SK-N-SH treated with all-trans-retinoic acid at 6 μM for 48 hours (cell line): Measurements from ENCODE around the gene LAIR1.

Source experiments
- ATAC-seq: fragments of 200-7000 bp; cut with Tn5 transposase; 3 replicates; pipeline ENCODE4 v1.9.1; 2020; ENCODE audit warnings: mild to moderate bottlenecking, moderate library complexity
- ARNTL ChIP-seq: fragments of 450-650 bp; formaldehyde crosslinking; IDR thresholded peaks from 2 replicates; pipeline ENCODE4 v1.5.0; 2020; ENCODE audit warnings: low read depth, mild to moderate bottlenecking, moderate library complexity, borderline replicate concordance
- BACH2 ChIP-seq: fragments of 250-450 bp; sonication (Bioruptor Pico); IDR thresholded peaks from 2 replicates; pipeline ENCODE4 v1.9.0; 2021; ENCODE audit warnings: mild to moderate bottlenecking, borderline replicate concordance
- CSDC2 ChIP-seq: fragments of 250-450 bp; sonication (Bioruptor Pico); IDR thresholded peaks from 2 replicates; pipeline ENCODE4 v1.5.0; 2020; ENCODE audit warnings: mild to moderate bottlenecking, moderate library complexity
- ESRRG ChIP-seq: fragments of 250-450 bp; sonication (Bioruptor Pico); IDR thresholded peaks from 2 replicates; pipeline ENCODE4 v1.6.1; 2021; ENCODE audit warnings: mild to moderate bottlenecking
- GLIS3 ChIP-seq: fragments of 250-450 bp; sonication (Bioruptor Pico); IDR thresholded peaks from 2 replicates; pipeline ENCODE4 v1.5.0; 2020; ENCODE audit warnings: mild to moderate bottlenecking, moderate library complexity
- ISL1 ChIP-seq: fragments of 250-450 bp; sonication (Bioruptor Pico); IDR thresholded peaks from 2 replicates; pipeline ENCODE4 v2.1.2; 2022; ENCODE audit warnings: mild to moderate bottlenecking, moderate library complexity
- OSR1 ChIP-seq: fragments of 250-450 bp; sonication (Bioruptor Pico); IDR thresholded peaks from 2 replicates; pipeline ENCODE4 v1.8.0; 2022; ENCODE audit warnings: moderate library complexity, mild to moderate bottlenecking, inconsistent platforms
- PPARA ChIP-seq: fragments of 250-450 bp; sonication (Bioruptor Pico); IDR thresholded peaks from 2 replicates; pipeline ENCODE4 v1.5.0; 2020; ENCODE audit warnings: mild to moderate bottlenecking, borderline replicate concordance
- RARB ChIP-seq: fragments of 250-450 bp; sonication (Bioruptor Pico); IDR thresholded peaks from 2 replicates; pipeline ENCODE4 v1.8.0; 2021; ENCODE audit warnings: mild to moderate bottlenecking, moderate library complexity
- SNAI2 ChIP-seq: fragments of 250-450 bp; sonication (Bioruptor Pico); IDR thresholded peaks from 2 replicates; pipeline ENCODE4 v1.5.0; 2020; ENCODE audit warnings: mild to moderate bottlenecking, moderate library complexity
- TCF4 ChIP-seq: fragments of 250-450 bp; sonication (Bioruptor Pico); IDR thresholded peaks from 2 replicates; pipeline ENCODE4 v1.8.0; 2021; ENCODE audit warnings: mild to moderate bottlenecking, moderate library complexity, borderline replicate concordance
- TOX ChIP-seq: fragments of 250-450 bp; sonication (Bioruptor Pico); IDR thresholded peaks from 2 replicates; pipeline ENCODE4 v1.8.0; 2021; ENCODE audit warnings: mild to moderate bottlenecking, moderate library complexity, borderline replicate concordance
- ZC3H10 ChIP-seq: fragments of 250-450 bp; sonication (Bioruptor Pico); IDR thresholded peaks from 2 replicates; pipeline ENCODE4 v1.5.1; 2021; ENCODE audit warnings: mild to moderate bottlenecking, moderate library complexity
- ZFP30 ChIP-seq: fragments of 450-650 bp; formaldehyde crosslinking; IDR thresholded peaks from 2 replicates; pipeline ENCODE4 v1.5.0; 2022; ENCODE audit warnings: mild to moderate bottlenecking, moderate library complexity
- ZNF565 ChIP-seq: fragments of 450-650 bp; formaldehyde crosslinking; conservative IDR thresholded peaks from 2 replicates; pipeline ENCODE4 v1.5.0; 2020; ENCODE audit warnings: low read depth, mild to moderate bottlenecking, moderate library complexity
- ZNF70 ChIP-seq: fragments of 450-650 bp; formaldehyde crosslinking; IDR thresholded peaks from 2 replicates; pipeline ENCODE4 v1.5.0; 2020; ENCODE audit warnings: mild to moderate bottlenecking, moderate library complexity
- ZNF8 ChIP-seq: fragments of 450-650 bp; formaldehyde crosslinking; IDR thresholded peaks from 2 replicates; pipeline ENCODE4 v1.5.0; 2020; ENCODE audit warnings: mild to moderate bottlenecking, moderate library complexity
- TF ChIP-seq, protein P1 (sequence below): fragments of 250-450 bp; sonication (Bioruptor Pico); IDR thresholded peaks from 2 replicates; pipeline ENCODE4 v1.5.1; 2021; ENCODE audit warnings: mild to moderate bottlenecking, moderate library complexity
- TF ChIP-seq, protein P2 (sequence below): fragments of 250-450 bp; sonication (Bioruptor Pico); IDR thresholded peaks from 2 replicates; pipeline ENCODE4 v1.5.1; 2020; ENCODE audit warnings: low read depth, mild to moderate bottlenecking, moderate library complexity
- TF ChIP-seq, protein P3 (sequence below): fragments of 250-450 bp; sonication (Bioruptor Pico); IDR thresholded peaks from 2 replicates; pipeline ENCODE4 v1.8.0; 2020; ENCODE audit warnings: mild to moderate bottlenecking, moderate library complexity, borderline replicate concordance
- TF ChIP-seq, protein P4 (sequence below): fragments of 250-450 bp; sonication (Bioruptor Pico); IDR thresholded peaks from 2 replicates; pipeline ENCODE4 v1.5.0; 2020; ENCODE audit warnings: mild to moderate bottlenecking, moderate library complexity

LAIR1 gene

DNA sequence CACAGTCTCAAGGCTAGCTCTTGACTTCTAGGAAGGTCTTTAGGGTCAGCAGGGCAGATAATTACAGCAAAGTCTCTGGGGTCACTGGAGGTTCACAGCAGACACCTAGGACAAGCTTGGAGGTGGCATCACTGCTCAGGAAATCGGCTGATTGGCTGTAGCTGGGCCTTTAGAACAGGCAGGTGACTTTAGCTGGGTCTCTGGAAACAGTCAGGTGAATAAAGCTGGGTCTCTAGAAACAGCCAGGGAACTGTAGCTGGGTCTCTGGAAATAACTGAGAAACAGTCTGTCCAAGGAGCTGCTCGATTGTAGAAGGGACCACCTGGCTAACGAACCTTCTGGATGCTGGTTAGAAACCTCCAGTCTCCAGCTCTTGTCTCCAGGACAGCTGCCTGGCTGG lies 10.0 kb downstream of the LAIR1 start:
- no peak for ATAC-seq

DNA sequence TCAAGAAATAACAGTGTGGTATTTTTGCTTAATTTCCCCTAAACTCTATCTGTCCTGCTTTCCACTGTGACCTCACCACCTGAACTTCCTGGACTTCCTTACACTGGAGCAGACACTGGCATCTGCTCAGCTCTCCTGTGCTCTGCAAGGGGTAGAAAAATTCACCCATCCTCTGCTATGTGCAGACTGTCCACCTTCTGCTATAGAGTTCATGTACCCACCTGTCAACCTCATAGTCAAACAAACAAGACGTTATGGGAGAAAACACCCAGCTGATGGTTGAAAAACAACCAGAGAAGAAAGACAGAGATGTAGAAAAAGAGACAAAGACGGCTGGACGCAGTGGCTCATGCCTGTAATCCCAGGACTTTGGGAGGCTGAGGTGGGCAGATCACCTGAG lies 12.2 kb downstream of the LAIR1 start:
- no peak for ATAC-seq
- TF ChIP-seq, protein P1, sequence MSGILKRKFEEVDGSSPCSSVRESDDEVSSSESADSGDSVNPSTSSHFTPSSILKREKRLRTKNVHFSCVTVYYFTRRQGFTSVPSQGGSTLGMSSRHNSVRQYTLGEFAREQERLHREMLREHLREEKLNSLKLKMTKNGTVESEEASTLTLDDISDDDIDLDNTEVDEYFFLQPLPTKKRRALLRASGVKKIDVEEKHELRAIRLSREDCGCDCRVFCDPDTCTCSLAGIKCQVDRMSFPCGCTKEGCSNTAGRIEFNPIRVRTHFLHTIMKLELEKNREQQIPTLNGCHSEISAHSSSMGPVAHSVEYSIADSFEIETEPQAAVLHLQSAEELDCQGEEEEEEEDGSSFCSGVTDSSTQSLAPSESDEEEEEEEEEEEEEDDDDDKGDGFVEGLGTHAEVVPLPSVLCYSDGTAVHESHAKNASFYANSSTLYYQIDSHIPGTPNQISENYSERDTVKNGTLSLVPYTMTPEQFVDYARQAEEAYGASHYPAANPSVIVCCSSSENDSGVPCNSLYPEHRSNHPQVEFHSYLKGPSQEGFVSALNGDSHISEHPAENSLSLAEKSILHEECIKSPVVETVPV, result no peak

More for the DNA sequence above, 10.0 kb downstream of the LAIR1 start:
- no peak for TF ChIP-seq TCF4 (CRISPR knock-in tag)
- TF ChIP-seq, protein P2, sequence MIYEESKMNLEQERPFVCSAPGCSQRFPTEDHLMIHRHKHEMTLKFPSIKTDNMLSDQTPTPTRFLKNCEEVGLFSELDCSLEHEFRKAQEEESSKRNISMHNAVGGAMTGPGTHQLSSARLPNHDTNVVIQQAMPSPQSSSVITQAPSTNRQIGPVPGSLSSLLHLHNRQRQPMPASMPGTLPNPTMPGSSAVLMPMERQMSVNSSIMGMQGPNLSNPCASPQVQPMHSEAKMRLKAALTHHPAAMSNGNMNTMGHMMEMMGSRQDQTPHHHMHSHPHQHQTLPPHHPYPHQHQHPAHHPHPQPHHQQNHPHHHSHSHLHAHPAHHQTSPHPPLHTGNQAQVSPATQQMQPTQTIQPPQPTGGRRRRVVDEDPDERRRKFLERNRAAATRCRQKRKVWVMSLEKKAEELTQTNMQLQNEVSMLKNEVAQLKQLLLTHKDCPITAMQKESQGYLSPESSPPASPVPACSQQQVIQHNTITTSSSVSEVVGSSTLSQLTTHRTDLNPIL (CRISPR knock-in tag), result no peak
- TF ChIP-seq RARB (CRISPR knock-in tag), result no peak
- TF ChIP-seq, protein P3, sequence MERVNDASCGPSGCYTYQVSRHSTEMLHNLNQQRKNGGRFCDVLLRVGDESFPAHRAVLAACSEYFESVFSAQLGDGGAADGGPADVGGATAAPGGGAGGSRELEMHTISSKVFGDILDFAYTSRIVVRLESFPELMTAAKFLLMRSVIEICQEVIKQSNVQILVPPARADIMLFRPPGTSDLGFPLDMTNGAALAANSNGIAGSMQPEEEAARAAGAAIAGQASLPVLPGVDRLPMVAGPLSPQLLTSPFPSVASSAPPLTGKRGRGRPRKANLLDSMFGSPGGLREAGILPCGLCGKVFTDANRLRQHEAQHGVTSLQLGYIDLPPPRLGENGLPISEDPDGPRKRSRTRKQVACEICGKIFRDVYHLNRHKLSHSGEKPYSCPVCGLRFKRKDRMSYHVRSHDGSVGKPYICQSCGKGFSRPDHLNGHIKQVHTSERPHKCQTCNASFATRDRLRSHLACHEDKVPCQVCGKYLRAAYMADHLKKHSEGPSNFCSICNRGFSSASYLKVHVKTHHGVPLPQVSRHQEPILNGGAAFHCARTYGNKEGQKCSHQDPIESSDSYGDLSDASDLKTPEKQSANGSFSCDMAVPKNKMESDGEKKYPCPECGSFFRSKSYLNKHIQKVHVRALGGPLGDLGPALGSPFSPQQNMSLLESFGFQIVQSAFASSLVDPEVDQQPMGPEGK, result no peak
- TF ChIP-seq ARNTL (CRISPR knock-in tag), result no peak
- no peak for TF ChIP-seq ZNF565
- TF ChIP-seq, protein P4, sequence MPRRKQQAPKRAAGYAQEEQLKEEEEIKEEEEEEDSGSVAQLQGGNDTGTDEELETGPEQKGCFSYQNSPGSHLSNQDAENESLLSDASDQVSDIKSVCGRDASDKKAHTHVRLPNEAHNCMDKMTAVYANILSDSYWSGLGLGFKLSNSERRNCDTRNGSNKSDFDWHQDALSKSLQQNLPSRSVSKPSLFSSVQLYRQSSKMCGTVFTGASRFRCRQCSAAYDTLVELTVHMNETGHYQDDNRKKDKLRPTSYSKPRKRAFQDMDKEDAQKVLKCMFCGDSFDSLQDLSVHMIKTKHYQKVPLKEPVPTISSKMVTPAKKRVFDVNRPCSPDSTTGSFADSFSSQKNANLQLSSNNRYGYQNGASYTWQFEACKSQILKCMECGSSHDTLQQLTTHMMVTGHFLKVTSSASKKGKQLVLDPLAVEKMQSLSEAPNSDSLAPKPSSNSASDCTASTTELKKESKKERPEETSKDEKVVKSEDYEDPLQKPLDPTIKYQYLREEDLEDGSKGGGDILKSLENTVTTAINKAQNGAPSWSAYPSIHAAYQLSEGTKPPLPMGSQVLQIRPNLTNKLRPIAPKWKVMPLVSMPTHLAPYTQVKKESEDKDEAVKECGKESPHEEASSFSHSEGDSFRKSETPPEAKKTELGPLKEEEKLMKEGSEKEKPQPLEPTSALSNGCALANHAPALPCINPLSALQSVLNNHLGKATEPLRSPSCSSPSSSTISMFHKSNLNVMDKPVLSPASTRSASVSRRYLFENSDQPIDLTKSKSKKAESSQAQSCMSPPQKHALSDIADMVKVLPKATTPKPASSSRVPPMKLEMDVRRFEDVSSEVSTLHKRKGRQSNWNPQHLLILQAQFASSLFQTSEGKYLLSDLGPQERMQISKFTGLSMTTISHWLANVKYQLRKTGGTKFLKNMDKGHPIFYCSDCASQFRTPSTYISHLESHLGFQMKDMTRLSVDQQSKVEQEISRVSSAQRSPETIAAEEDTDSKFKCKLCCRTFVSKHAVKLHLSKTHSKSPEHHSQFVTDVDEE (CRISPR knock-in tag), result no peak
- no peak for TF ChIP-seq ZFP30 (CRISPR knock-in tag)
- TF ChIP-seq OSR1 (CRISPR knock-in tag), result no peak
- no peak for TF ChIP-seq BACH2 (CRISPR knock-in tag)
- TF ChIP-seq CSDC2 (CRISPR knock-in tag), result no peak
- TF ChIP-seq ISL1 (CRISPR knock-in tag), result no peak
- no peak for TF ChIP-seq ZNF70 (CRISPR knock-in tag)
- no peak for TF ChIP-seq SNAI2 (CRISPR knock-in tag)
- TF ChIP-seq PPARA (CRISPR knock-in tag), result no peak
- no peak for TF ChIP-seq ZC3H10 (CRISPR knock-in tag)
- TF ChIP-seq TOX (CRISPR knock-in tag), result no peak

DNA sequence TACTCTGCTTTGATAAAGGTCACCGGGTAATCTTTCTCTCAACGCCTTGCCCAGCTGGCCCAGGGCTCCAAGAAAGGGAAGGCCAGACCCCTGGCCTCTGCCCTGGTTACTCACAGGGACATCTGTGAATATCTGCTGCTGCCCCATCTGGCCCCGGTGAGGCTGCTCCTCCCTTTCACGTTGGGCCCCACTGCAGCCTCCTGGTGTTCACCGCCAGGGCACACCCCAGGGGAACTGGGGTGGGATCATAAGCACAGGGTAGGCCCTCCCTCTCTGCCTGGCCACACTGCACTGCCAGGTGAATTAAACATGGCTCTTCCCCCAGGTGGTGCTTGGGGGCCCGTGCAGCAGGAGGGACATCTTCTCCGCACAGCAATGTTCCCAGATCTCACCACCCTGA lies 12.7 kb downstream of the LAIR1 start:
- TF ChIP-seq TOX (CRISPR knock-in tag), result no peak
- no peak for TF ChIP-seq ZNF8 (CRISPR knock-in tag)
- TF ChIP-seq, protein P1, result no peak
- TF ChIP-seq ZFP30 (CRISPR knock-in tag), result no peak
- TF ChIP-seq ZC3H10 (CRISPR knock-in tag), result no peak
- no peak for TF ChIP-seq GLIS3 (CRISPR knock-in tag)
- TF ChIP-seq OSR1 (CRISPR knock-in tag), result no peak
- TF ChIP-seq ARNTL (CRISPR knock-in tag), result no peak
- TF ChIP-seq TCF4 (CRISPR knock-in tag), result no peak
- ATAC-seq, result no peak

DNA sequence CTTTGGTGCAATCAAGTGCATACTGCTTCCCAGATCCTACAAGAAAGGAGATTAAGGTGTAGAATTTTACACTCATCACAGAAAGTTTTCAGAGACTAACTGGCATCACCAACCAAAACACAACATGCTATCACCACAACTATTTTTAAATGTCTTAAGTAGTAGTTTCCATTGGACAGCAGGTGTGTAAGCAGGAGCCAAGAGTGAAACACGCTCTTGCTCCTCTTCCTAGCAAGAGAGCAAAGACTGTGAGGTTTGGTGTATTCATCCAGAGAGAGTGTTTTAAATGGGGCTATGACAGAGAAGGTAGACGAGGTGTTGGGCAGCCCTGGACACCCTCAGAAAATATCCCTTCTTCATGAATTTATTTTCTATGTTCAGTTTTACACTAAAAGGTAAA lies 13.3 kb downstream of the LAIR1 start:
- no peak for ATAC-seq
- TF ChIP-seq TCF4 (CRISPR knock-in tag) (no peak), PPARA (CRISPR knock-in tag) (no peak), ISL1 (CRISPR knock-in tag) (no peak), ZNF565 (no peak), BACH2 (CRISPR knock-in tag) (no peak), OSR1 (CRISPR knock-in tag) (no peak), TOX (CRISPR knock-in tag) (no peak), ESRRG (CRISPR knock-in tag) (no peak), ARNTL (CRISPR knock-in tag) (no peak), CSDC2 (CRISPR knock-in tag) (no peak), ZFP30 (CRISPR knock-in tag) (no peak), ZNF70 (CRISPR knock-in tag) (no peak)
- TF ChIP-seq, protein P4 (CRISPR knock-in tag), result no peak
- TF ChIP-seq, protein P3, result no peak
